ENCODE measurements around the gene CA10.

GRCh38 chr17:52106072-52106471 lies 52.4 kb downstream of the CA10 start:
- no peak for TF ChIP-seq CTCF (conservative IDR thresholded peaks at IDR 0.05; ENCODE audit: low read depth in 2 of 2)
- no peak for TF ChIP-seq POLR2AphosphoS5 (IDR thresholded peaks at IDR 0.05; ENCODE audit: low read depth)
- TF ChIP-seq ZNF331 (CRISPR knock-in tag; IDR thresholded peaks at IDR 0.05; ENCODE audit: low read depth), result no peak
- no peak for TF ChIP-seq NANOG (IDR thresholded peaks at IDR 0.05; ENCODE audit: borderline replicate concordance)
- no peak for TF ChIP-seq EZH2 (IDR thresholded peaks at IDR 0.05; ENCODE audit: low read depth, unreplicated experiment)

Data from GM23338 (cell line).